GM18520 (cell line): ENCODE results near the gene MYO18A.

Source experiments
- ATAC-seq: cut with Tn5 transposase; IDR thresholded peaks from one replicate; pipeline ENCODE4 v1.9.1; 2021; ENCODE audit not compliant: unreplicated experiment

Gene MYO18A

DNA sequence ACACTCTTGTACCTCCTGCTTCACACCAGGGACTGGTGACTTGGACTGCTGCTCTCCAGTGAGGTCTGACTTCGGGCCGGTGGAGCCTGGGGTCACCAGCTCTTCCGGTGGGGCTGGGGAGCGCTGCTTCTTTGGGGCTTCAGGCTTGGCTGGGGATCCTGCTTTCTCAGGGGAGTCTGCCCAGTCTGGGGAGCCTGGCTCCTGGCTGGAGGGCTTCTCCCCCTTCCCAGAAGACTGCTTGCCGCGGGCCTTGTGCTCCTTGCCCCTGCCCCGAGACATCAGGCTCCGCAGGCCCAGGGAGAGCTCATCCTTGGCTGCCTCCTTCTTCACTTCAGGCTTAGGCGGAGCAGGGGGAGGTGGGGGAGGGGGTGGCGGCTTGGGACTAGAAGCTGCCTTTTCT lies 52.4 kb downstream of the MYO18A start:
- ATAC-seq, result no peak

DNA sequence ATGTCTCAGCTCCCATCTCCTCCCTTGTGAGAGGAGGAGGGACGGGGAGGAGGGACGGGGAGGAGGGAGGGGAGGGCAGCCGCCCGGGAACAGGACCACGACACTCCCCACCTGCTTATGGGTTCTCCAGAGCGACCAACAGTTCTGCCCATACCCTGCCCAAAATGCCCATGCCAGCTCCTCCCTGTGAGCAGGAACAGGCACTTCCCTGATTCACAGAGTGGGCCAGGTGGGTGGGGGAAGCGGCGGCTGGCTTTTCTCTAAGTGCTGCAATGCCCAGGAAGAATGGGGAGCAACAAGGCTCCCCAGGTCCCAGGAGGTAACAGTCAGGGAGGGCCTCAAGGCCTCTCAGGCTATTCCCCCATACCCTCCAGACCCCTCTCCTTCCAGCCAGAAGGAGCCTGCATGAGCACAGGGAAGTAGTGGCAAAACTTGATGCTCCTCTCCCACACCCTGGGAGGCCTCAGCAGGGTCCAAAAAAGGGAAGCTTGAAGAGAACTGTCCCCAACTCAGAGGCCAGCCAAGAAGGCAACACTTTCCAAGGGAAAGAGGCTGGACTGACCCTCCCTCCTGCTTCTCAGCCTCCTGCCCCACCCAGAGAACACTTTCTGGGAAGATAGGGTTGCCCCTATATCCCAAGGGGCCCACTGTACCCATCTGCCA lies 53.8 kb downstream of the MYO18A start:
- ATAC-seq, result no peak

DNA sequence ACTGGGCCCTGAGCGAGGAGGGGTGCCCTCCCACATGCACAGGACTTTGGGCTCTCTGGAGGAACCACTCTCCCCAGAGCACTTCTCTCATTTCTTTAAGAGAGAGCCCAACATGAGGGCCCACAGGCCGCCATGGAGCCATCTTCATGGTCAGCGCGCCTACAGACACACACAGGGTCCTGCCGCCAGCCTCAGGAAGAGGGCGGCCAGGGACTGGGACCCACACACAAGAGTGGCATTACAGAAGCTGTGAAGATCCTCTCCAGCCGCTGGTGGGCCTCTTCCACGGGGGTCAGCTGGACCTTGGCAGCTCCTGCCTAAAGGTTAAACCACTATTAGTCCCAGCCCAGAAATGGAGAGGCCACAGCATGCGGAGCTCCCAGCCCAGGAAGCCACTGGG lies 54.5 kb downstream of the MYO18A start:
- no peak for ATAC-seq

DNA sequence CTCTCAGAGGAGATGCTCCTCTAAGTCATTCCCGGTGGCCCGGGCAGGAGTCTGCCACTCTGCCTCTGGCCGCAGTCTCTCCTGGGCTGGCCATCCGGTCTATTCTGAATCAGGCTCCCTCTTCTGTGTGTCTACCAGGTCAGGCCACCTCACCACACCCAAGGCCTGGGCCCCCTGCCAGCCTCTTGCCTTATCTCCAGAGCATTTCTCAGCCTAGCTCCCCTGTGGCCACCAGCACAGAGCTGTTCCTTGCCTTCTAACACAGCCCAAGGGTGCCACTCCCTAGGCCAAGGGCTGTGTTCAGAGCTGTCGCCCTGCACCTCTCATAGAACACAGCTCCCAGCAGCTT lies 55.3 kb downstream of the MYO18A start:
- ATAC-seq, result no peak

DNA sequence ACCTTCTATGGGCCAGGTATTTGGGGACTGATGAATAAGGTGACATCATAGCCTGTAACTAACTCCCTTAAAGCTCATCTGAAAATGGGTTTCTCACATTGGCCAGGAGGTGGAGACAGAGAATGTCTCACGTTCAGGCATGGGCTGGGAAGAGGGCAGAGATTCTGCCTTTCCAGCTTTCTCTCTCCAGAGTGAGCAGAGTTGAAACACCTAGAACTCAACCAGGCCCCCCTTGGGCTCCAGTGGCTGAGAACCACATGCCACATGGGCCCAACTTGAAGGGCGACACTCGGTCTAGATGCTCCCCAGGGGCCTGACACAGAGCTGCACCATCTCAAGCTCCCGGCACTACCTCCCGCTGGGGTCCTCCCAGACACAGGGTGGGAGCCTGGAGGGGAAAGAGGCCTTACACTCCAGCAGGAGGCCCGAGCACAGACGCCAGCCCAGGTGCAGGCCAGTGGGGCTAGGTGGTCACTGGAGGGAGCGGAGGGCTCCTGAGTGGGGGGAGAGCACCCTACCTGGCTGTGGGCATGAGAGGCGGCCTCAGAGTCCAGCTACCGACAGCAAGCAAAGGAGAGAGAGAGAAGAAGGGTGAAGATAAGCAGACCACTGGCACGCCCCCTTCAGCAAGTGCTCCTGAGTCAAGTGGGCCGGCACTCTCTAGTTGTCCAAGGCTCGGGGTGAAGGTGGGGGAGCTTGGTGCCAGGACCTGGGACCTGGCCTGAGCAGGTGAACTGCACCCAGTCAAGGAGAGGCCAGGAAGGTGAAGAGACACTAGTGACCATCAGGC lies 55.9 kb downstream of the MYO18A start:
- no peak for ATAC-seq

DNA sequence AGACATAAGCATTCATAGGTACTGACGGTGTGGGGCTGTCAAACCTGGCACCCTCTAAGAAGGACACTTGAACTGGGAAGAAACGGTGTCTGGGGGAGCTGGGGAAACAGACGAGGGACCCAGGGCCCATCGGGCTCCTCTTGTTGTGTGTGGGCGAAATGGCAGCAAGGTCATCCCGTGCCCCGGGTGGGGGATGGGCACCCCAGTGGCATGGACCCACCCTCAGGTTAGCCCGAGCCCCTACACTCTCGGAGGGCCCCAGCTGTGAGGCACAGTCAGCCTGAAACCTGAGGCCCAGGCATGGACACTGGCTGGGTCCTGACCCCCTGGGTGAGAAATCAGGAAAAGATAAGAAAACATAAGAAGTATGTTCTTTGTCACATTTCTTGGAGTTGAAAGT lies 57.1 kb downstream of the MYO18A start:
- ATAC-seq, result no peak

DNA sequence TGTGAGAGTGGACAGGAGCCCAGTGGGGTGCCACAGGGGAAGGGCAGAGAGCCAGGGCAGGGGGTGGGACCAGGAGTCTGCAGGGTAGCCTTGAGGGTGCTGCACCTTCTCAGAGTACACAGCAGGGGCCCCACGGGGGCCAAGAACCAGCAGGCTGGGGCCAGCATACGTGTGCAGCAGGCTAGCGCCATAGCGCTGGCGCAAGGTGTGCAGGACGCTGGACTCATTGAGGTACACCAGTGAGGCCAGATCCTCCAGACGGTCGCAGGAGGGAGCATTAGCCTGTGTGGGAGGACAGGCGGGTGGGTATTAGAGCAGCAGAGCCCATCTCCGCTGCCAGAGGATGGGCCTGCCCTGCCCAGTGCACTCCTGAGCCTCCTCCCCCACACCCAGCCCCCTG lies 58.8 kb downstream of the MYO18A start:
- no peak for ATAC-seq

DNA sequence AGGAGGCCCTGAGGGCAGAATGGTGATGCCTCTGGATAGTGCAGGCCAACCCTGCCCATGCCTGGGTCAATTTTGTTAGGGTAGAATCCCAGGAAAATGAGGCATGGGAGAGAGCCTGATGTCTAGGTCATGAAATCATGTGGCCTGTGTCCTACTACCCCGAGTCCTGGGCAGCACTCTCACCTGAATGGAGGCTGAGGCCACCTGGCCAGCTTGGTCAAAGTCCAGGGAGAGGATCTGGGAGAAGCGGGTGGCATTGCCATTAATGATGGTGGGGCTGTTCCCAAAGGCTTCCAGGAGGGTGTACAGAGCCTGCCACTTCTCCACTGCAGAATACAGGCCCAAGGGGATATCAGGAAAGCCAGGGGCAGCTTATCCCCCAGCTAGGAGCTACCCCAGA lies 59.8 kb downstream of the MYO18A start:
- ATAC-seq, result no peak

DNA sequence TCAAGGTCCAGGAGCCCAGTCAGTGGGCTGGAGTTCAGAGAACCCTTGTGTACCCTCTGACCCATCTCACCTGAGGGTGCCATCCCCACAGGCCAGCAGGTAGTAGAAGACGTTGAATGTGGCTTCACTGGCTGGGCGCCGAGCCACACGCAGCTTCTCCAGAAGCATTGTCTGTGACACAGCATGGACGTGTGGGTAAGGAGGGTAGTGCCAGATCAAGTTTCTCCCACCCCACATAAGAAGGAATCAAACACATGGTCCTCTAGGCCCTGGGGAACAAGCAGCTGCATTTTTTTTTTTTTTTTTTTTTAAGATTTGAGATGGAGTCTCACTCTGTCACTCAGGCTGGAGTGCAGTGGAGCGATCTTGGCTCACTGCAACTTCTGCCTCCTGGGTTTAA lies 60.9 kb downstream of the MYO18A start:
- ATAC-seq, result no peak

DNA sequence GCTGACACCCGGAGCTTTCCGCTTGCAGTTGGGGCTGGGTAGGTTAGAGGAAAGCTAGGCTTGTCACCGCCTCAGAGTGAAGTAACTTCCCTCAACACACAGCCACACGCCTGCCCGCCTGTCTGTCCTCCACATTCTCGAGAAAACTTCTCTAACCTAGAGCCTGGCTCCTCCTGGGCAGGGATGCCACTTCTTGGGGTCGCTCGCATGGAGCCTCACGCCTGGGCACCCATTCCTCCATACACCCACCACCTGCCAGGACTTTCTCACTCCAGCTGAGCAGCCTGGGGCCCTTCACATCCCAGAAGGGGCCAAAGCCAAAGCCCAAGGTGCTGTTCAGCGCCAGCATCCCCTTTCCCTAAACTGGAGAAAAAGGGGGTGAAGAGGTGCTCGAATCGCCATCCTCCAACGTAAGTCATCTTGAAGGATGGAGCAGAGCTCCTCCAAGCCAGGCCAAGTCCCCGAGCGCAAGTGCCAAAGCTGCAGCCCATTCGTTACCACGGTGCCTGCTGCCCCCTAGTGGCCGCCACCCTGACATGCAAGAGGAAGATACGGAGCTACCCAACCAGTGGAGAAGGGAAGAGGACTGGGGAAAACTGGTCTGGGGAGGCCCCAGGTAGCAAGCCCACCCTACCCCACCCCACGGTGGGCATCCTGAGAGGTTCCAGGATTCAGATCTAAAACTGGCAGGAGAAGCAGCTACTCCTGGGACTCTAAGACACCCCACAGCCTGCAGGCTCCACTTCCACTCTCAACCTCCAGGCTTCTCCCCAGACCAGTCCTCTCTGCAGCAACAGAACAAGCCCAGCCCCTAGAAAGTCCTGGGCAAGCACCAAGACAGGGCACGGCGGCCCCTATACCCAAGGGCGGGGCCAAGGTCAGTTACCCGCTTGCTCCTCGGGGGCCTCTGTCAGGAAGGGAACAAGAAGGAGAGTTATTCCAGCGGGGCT lies 63.1 kb downstream of the MYO18A start:
- ATAC-seq, result no peak

DNA sequence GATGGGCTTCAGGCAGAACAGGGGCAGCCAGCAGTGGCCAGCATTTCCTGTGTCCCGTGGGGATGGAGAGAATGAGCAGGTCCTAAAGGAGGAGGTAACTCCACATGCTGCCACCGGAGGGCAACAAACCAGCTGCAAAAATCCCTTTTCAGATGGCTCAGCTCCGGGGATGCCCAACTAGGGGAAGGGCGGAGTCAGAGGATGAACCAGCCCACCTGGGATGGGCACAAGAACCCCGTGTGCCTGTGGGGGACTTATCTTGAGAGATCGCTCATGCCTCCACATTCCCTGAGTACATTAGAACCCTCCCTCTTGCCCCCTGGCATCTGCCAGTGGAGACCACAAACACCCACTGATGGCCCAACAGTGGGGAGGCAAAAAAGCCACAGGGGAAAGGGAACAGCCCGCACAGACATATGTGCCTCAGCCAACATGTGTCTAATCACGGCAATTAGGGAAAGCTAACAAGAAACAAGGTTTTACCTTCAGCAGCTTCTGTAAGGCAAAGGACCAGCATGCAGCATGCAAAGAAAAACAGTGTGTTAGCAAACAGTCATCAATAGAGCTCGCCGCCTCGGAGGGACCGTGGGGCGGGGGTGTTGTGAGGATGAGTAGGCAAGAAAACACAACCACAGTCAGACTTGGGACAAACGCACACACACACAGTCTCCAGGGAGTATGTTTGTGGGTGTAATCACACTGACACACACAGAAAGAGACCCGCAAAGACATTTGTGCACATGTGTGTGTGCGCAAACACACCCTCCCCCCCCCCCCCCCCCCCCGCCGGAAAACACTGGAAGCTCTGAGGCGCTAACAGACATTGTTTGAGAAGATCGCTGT lies 64.0 kb downstream of the MYO18A start:
- ATAC-seq, result no peak

DNA sequence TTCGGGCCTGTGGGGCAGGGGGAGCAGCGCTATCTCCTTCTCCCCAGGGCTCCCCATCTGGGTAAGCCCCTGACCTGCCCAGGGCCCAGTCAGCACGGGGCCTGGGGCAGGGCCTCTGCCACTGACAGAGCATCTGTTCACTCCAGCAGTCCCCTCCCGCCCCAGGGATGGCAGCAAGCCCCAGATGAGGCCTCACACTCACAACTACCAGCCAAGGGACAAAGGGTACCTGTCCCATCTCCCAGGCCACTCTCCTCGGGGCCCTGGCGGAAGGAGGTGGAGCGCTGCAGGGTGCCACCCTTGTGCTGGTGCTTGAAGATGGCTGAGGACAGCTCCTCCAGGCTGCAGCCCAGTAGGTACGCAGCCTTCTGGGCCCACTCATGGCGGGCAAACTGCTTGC lies 64.8 kb downstream of the MYO18A start:
- no peak for ATAC-seq

DNA sequence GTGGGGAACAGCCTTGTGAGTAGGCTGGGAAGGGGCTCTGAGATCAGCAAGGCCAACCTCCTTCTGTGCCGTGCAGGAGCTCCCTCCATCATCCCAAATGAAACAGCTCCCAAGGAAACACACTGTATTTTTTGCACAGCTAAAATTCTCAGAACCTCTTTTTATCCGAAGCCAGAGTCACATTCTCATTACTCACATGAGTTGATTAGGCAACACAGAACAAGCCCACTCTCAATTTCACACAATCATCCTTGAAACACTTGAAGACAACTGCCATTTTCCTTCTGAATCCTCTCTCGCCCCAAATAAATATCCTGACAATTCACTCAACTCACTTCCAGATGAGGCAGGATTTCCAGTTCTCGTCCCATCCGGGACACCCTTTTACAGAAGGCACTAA lies 66.1 kb downstream of the MYO18A start:
- no peak for ATAC-seq

DNA sequence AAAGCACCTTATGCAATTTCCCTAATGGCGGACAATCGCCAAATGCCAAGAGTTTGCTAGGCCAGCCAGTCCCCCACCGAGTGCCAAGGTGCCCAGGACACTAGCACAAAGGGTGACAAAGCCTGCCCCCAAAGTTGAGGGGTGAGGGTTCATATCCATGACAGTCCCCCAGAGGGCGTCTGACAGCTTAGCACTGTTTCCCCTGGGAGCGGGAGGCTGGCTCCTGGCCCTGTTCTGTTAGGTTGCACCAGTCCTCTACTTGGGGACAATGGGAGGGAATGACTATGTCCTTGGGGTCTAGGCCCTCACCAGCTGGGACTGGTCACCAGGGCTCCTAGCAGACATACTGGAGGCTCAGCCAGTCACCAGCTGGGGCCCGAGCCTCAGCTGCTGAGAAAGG lies 66.9 kb downstream of the MYO18A start:
- no peak for ATAC-seq

DNA sequence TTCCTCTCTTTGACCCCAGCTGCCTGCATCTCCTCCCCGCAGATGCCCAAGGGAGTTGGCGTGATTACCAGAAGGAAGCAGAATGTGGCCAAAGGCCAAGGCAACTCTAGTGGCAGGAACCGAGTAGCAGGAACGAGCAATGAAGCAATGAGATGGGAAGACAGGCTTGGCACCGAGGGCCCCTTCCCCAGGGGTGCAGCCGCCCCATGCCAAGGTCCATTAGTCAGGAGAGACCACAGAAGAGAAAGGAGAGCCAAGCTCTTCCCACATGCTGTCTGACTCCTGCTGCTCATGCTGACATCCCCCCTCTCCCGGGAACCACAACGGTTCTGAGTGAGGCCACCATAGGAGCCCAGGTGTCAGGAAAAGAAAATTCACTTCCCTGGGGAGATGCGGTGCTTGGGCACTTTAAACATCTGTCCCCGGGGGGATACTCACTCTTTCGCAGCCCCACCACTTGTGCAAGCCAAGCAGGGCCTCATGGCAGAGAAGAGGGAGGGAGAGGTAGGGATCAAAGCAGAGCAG lies 67.4 kb downstream of the MYO18A start:
- ATAC-seq, result no peak

DNA sequence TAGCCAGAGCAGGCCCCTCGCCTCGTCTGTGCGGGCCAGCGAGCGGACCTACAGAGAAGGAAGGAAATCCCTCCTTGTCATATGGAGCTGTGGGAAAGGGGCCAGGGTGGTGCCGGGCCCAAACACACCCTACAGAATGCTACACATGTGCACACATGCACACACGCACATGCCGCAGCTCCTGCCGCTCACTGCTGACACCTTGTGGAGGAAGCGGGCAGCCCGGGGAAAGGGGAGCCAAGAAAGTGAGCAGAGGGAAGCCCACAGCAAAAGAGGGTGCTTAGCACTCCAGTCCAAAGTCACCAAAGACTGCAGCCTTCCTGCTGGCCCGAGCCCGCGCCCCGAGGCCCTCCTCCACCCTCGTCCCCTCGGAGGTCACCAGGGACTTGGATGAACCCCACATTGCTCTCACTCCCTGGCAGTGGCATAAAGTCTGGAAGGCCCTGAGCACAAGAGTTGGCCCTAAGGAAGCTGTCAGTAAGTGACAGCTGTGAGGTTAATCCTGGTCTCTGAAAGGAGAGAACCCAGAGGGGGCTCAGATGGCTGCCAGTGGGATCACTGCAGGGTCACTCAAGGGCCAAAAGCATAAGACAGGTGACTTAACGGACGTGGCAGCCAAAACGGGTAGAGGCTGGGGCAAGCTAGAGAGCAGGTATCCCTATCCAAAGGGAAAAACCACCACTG lies 68.2 kb downstream of the MYO18A start:
- no peak for ATAC-seq

DNA sequence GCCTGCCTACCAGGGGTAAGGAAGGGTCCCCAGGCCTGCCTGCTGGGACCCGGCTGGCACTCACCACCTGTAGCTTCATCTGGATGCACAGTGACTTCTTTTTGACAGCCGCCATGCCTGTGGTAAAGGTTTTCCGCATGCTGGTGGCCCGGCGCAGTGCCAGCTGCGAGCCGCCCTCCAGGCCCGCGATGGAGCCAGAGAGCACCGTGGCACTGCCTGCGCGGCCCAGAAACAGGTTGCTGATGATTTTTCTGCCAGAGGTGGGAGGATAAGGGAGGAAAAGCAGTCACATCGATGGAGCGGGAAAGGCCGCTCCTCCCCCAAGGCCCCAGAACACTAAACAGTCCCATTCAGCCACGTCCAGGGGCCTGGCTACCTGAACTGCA lies 69.8 kb downstream of the MYO18A start:
- ATAC-seq, result no peak

DNA sequence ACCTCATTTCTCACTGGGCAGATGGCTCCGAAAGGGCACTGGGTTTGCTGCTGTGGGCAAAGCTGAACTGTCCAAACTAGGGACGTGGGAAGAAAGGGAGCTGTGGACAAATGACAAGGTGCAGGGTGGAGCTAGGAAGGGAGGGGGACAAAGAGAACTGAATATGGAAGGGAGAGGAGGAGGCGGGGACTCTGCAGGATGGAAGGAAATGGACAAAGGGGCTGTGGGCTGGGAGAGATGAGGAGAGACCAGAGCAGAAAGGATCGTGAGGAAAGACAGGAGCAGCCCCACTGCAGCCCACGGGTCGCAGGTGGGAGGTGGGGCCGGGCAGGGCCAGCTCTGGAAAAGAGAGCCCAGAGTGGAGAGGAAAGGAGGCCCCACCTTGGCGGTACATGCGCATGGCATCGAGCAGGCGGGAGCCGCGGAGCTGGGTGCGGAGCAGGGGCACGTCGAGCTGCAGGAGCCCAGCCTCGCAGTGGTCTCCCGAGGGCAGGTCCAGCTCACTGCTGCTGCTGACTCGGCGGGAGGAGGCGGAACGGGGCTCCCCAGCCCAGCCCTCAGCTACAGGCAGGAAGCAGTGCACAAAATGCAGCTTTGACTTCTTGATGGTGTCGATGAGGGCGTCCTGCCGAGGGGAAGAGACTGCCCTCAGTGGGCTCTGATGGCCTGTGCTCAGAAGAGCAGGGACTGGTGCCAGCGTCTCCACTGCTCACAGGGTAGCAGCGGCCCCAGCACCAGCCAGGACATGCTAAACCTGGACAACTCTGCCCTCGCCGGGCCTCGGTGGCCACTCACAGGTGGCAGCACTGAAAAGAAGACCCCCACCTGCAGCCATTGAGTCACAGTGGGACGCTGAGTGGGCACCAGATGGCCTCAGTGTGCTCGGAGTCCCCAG lies 70.5 kb downstream of the MYO18A start:
- no peak for ATAC-seq

DNA sequence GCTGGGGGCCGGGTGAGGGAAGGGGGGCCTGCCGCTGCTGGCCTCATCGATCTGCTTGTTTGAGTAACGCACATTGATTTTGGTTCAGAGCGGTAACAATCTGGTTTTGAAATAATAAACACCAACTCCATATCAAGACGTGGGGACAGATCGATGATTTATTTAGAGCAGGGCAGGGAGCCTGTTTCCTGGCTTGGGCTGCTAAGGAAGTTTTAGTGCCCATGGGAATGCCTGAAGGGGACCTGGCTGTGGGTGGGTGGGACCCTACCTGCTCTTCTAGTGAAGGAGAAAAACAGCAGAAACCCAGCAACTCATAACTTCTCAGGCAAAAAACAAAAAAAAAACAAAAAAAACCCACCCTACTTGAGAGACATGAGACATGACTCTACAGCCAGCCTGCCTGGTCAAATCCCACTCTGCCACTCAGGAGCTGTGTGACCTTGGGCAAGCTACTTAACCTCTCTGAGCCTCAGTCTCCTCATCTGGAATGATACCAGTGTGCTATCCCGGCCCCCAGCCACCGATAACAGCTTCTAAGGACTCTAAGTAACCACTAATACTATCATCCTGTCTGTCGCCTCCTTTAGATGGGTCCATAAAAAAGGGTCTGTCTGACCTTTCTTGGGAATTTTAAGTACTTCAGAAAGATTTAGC lies 71.2 kb downstream of the MYO18A start:
- ATAC-seq, result no peak
